T-cell (primary cell): ENCODE results near the gene RIPOR3. TPM values are rescaled to one million over a fixed set of nuclear protein-coding genes. Genes with fewer than 3 reads are reported as not detected.

Source experiments
- ATAC-seq, 4 experiments: fragments of 200-7000 bp in 3 of 4; fragments of 150-1000 bp in 1 of 4; cut with Tn5 transposase; replicated peaks in 1 of 4; 1 replicate in 3 of 4; 2 replicates in 1 of 4; pipeline ENCODE4 v1.10.0; 2021; ENCODE audit warnings: moderate library complexity in 3 of 4, mild to moderate bottlenecking in 2 of 4, moderate number of reproducible peaks in 1 of 4
- CTCF ChIA-PET, 2 donors: fragments of 300-600 bp; sonication (Branson Sonifier 250); formaldehyde crosslinking; loops; one replicate each; lab custom pipeline; 2022; ENCODE audit warnings: antibody characterized with exemption in 2 of 2; lab: Charles Lee
- POLR2A ChIA-PET, 2 donors: fragments of 300-600 bp; sonication (Branson Sonifier 250); formaldehyde crosslinking; loops; one replicate each; lab custom pipeline; 2022; ENCODE audit warnings: antibody characterized with exemption in 2 of 2; lab: Charles Lee
- DNase-seq, 35 experiments: peaks; one replicate each; pipeline versions ENCODE4 v3.0.0 to v3.0.0-alpha.2; 2013 to 2023
- H3K27ac ChIP-seq: one replicate; pipeline ENCODE4 v1.5.1; 2013; ENCODE audit warnings: low read length
- H3K27me3 ChIP-seq, 2 experiments: replicated peaks in 1 of 2; 1 replicate in 1 of 2; 2 replicates in 1 of 2; pipeline versions ENCODE4 v1.6.1 to v1.7.0; 2013; ENCODE audit warnings: low read length in 1 of 2, mixed read lengths in 1 of 2; ENCODE audit not compliant: control insufficient read depth in 2 of 2, insufficient read depth in 2 of 2; ENCODE audit errors: extremely low read depth in 1 of 2
- H3K36me3 ChIP-seq, 2 donors: 1 replicate in 1 of 2; 2 replicates in 1 of 2; pipeline versions ENCODE4 v1.6.1 to v1.7.0; 2013; ENCODE audit warnings: low read length in 1 of 2; ENCODE audit not compliant: control insufficient read depth in 2 of 2, insufficient read depth in 1 of 2; ENCODE audit errors: extremely low read depth in 1 of 2
- H3K4me1 ChIP-seq, 2 experiments: 1 replicate in 1 of 2; 2 replicates in 1 of 2; pipeline versions ENCODE4 v1.6.1 to v1.7.0; 2013; ENCODE audit warnings: low read length in 2 of 2, mixed read lengths in 1 of 2; ENCODE audit not compliant: insufficient read depth in 2 of 2, control insufficient read depth in 1 of 2; ENCODE audit errors: extremely low read depth in 1 of 2
- H3K4me3 ChIP-seq, 2 donors: 1 replicate in 1 of 2; 2 replicates in 1 of 2; pipeline versions ENCODE4 v1.5.1 to v1.7.0; 2013; ENCODE audit warnings: mild to moderate bottlenecking in 2 of 2, low read length in 1 of 2, moderate library complexity in 1 of 2; ENCODE audit not compliant: control insufficient read depth in 1 of 2; ENCODE audit errors: extremely low read depth in 1 of 2
- H3K9me3 ChIP-seq: 2 replicates; pipeline ENCODE4 v1.7.0; 2013
- H3K27ac Mint-ChIP-seq, 2 donors: one replicate each; pipeline ENCODE4 v1.8.0; 2020 to 2021; ENCODE audit warnings: mild to moderate bottlenecking in 2 of 2, mixed read lengths in 2 of 2
- H3K27me3 Mint-ChIP-seq, 2 donors: one replicate each; pipeline ENCODE4 v1.8.0; 2021 to 2022; ENCODE audit warnings: mixed read lengths in 2 of 2
- H3K36me3 Mint-ChIP-seq: one replicate; pipeline ENCODE4 v1.8.0; 2021; ENCODE audit warnings: mixed read lengths
- H3K4me1 Mint-ChIP-seq, 3 donors: one replicate each; pipeline ENCODE4 v1.8.0; 2020 to 2022; ENCODE audit warnings: mixed read lengths in 3 of 3, mild to moderate bottlenecking in 1 of 3
- H3K4me3 Mint-ChIP-seq, 3 donors: one replicate each; pipeline ENCODE4 v1.8.0; 2020 to 2022; ENCODE audit warnings: mild to moderate bottlenecking in 3 of 3, mixed read lengths in 3 of 3, moderate library complexity in 3 of 3
- H3K9me3 Mint-ChIP-seq, 3 donors: one replicate each; pipeline ENCODE4 v1.8.0; 2020 to 2022; ENCODE audit warnings: mixed read lengths in 3 of 3
- WGBS: methylation state at CpG from one replicate; pipeline ENCODE4 v1.1.5; 2013; ENCODE audit warnings: missing lambda C conversion rate; ENCODE audit not compliant: insufficient coverage; 5-methylcytosine and 5-hydroxymethylcytosine counted together
- total RNA-seq, 35 experiments: library from RNA in 6 of 35; stranded (reverse) in 6 of 35; fragments of 120-200 nt in 1 of 35; gene quantifications; one replicate each; pipeline versions ENCODE4 v1.2.1 to v1.2.4 and lab custom pipeline; 2013 to 2026

The RIPOR3 gene
- total RNA-seq, 5 donors from 2014 or later (not counting 1 experiment from before 2014, with no cell fraction given), result 0.25 to 0.88 (median 0.42) TPM

DNA sequence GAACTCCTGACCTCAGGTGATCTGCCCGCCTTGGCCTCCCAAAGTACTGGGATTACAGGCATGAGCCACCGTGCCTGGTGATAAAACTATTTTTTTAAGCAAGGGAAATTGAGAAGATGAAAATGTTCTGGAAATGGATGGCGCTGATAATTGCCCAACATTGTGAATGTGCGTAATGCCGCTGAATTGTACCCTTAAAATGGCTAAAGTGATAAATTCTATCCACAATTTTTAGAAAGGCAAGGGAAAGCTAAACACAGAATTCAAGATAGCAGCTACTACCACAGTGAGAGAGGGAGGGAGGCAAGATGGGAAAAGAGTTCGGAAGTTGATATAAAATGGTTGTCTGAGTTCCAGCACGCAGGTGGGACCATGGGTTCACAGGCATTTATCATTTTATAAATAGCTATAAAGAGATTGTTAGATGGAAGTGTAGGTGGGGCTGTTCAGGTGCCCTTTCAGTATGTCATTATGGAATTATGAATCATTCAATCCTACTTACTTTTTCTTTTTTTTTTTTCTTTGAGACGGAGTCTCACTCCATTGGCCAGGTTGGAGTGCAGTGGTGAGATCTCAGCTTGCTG lies 8.3 kb downstream of the RIPOR3 start:
- POLR2A ChIA-PET, result no interaction called here
- Histone ChIP-seq H3K36me3 (no peaks in the 10 kb centered on the region), H3K27me3 (peaks cover 0 to 19% of the 10 kb centered on the region in 2 experiments), H3K9me3 (no peaks in the 10 kb centered on the region), H3K4me3 (no peak overlapping the region), H3K4me1 (no peaks in the 10 kb centered on the region), H3K27ac (no peak overlapping the region)
- Mint-ChIP-seq H3K36me3 (no peaks in the 10 kb centered on the region), H3K27ac (no peak overlapping the region), H3K9me3 (peaks cover 0 to 3% (median 0%) of the 10 kb centered on the region in 3 donors), H3K4me3 (no peak overlapping the region), H3K4me1 (no peaks in the 10 kb centered on the region), H3K27me3 (peaks cover 3 to 16% of the 10 kb centered on the region in 2 donors)
- CTCF ChIA-PET, result no interaction called here
- no peak for DNase-seq
- ATAC-seq, result no peak
- 100% methylated on average over 1 of the region's 8 CpGs for WGBS

- no peak for ATAC-seq
- H3K4me1 ChIP-seq, result no peaks in the 10 kb centered on the region
- Mint-ChIP-seq H3K4me3 (no peak overlapping the region), H3K36me3 (no peaks in the 10 kb centered on the region), H3K27ac (no peak overlapping the region), H3K27me3 (peaks cover 6 to 12% of the 10 kb centered on the region in 2 donors), H3K9me3 (peaks cover 0 to 3% (median 0%) of the 10 kb centered on the region in 3 donors), H3K4me1 (no peaks in the 10 kb centered on the region)
- POLR2A ChIA-PET, result no interaction called here
- no peaks in the 10 kb centered on the region for H3K36me3 ChIP-seq
- no peak for DNase-seq
- CTCF ChIA-PET, result interaction anchor here in 1 of 2 donors (0.6 kb wide), 1 partner anchor 123 kb away, joined by 3 read pairs; no protein-coding TSS in a partner anchor
- 75% methylated on average over 3 of the region's 4 CpGs for WGBS
- no peak overlapping the region for H3K4me3 ChIP-seq
- no peaks in the 10 kb centered on the region for H3K9me3 ChIP-seq
- H3K27ac ChIP-seq, result no peak overlapping the region
- peaks cover 0 to 20% of the 10 kb centered on the region in 2 experiments for H3K27me3 ChIP-seq
Observed at GRCh38 chr20:50682065-50682464, 9.3 kb downstream of the RIPOR3 start.

GRCh38 chr20:50681359-50682064 lies 9.8 kb downstream of the RIPOR3 start:
- no peaks in the 10 kb centered on the region for H3K4me1 ChIP-seq
- 68% methylated on average over 3 of the region's 12 CpGs for WGBS
- H3K4me1 Mint-ChIP-seq, result no peaks in the 10 kb centered on the region
- peaks cover 0 to 3% (median 0%) of the 10 kb centered on the region in 3 donors for H3K9me3 Mint-ChIP-seq
- ChIA-PET CTCF (interaction anchor here (0.6 kb wide), 2 partner anchors 122 to 765 kb away, joined by 3 to 8 read pairs; no protein-coding TSS in a partner anchor), POLR2A (no interaction called here)
- H3K27ac ChIP-seq, result no peak overlapping the region
- H3K4me3 ChIP-seq, result no peak overlapping the region
- H3K27me3 ChIP-seq, result peaks cover 0 to 20% of the 10 kb centered on the region in 2 experiments
- H3K36me3 ChIP-seq, result no peaks in the 10 kb centered on the region
- ATAC-seq (no peak), DNase-seq (no peak)
- H3K9me3 ChIP-seq, result no peaks in the 10 kb centered on the region
- H3K36me3 Mint-ChIP-seq, result no peaks in the 10 kb centered on the region
- H3K27ac Mint-ChIP-seq, result no peak overlapping the region
- no peak overlapping the region for H3K4me3 Mint-ChIP-seq
- peaks cover 6 to 9% of the 10 kb centered on the region in 2 donors for H3K27me3 Mint-ChIP-seq

- Mint-ChIP-seq H3K27ac (no peak overlapping the region), H3K36me3 (no peaks in the 10 kb centered on the region), H3K9me3 (peaks cover 0 to 3% (median 0%) of the 10 kb centered on the region in 3 donors), H3K4me1 (no peaks in the 10 kb centered on the region), H3K4me3 (no peak overlapping the region), H3K27me3 (peaks cover 6 to 9% of the 10 kb centered on the region in 2 donors)
- no peaks in the 10 kb centered on the region for H3K4me1 ChIP-seq
- CTCF ChIA-PET, result no interaction called here
- DNase-seq (no peak), ATAC-seq (no peak)
- no peak overlapping the region for H3K27ac ChIP-seq
- H3K9me3 ChIP-seq, result no peaks in the 10 kb centered on the region
- WGBS, result 93% methylated on average over 6 of the region's 19 CpGs
- H3K4me3 ChIP-seq, result no peak overlapping the region
- POLR2A ChIA-PET, result no interaction called here
- no peaks in the 10 kb centered on the region for H3K36me3 ChIP-seq
- peaks cover 0 to 20% of the 10 kb centered on the region in 2 experiments for H3K27me3 ChIP-seq
Observed at GRCh38 chr20:50680105-50680960, 11.0 kb downstream of the RIPOR3 start.

- Mint-ChIP-seq H3K27me3 (peaks cover 6 to 9% of the 10 kb centered on the region in 2 donors), H3K4me3 (no peak overlapping the region), H3K4me1 (no peaks in the 10 kb centered on the region), H3K36me3 (no peaks in the 10 kb centered on the region), H3K9me3 (peaks cover 0 to 3% (median 0%) of the 10 kb centered on the region in 3 donors), H3K27ac (no peak overlapping the region)
- 73% methylated on average over 5 of the region's 5 CpGs for WGBS
- no peak overlapping the region for H3K4me3 ChIP-seq
- H3K27me3 ChIP-seq, result peaks cover 0 to 20% of the 10 kb centered on the region in 2 experiments
- ChIA-PET CTCF (interaction anchor here in 1 of 2 donors (0.7 kb wide), 1 partner anchor 666 kb away, joined by 4 read pairs; no protein-coding TSS in a partner anchor), POLR2A (no interaction called here)
- H3K27ac ChIP-seq, result no peak overlapping the region
- ATAC-seq (no peak), DNase-seq (no peak)
- no peaks in the 10 kb centered on the region for H3K36me3 ChIP-seq
- no peaks in the 10 kb centered on the region for H3K4me1 ChIP-seq
- no peaks in the 10 kb centered on the region for H3K9me3 ChIP-seq
Observed at GRCh38 chr20:50679753-50680104, 11.6 kb downstream of the RIPOR3 start.
